ENCODE results near the gene CCR5.
A peak's percentile ranks its signal among the peaks of the same experiment; 100 is the strongest.

The CCR5 gene

GRCh38 chr3:46359733-46360493 lies 10.8 kb upstream of the CCR5 start:
- DNase-seq = peak; percentile 52

DNA sequence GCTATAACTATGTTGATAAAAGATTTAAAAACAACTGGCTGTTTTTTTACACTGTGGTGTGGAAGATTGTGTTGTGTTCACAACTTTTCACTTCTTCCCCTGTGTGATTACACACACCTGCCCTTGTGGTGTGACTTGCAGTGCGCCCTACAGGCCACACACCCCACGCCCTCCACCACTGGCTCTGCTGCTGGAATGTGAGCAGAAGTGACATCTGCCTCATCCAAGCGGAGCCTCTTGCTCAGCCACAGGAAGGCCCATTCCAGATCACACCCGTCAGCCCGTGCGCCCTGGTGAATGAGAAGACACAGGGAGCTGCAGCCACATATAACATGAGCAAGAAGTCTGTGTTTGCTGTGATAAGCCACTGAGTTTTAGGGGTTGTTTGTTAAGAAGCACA lies 9.8 kb upstream of the CCR5 start:
- no peak for DNase-seq

GRCh38 chr3:46361408-46362283 lies 9.1 kb upstream of the CCR5 start:
- DNase-seq = no peak

DNA sequence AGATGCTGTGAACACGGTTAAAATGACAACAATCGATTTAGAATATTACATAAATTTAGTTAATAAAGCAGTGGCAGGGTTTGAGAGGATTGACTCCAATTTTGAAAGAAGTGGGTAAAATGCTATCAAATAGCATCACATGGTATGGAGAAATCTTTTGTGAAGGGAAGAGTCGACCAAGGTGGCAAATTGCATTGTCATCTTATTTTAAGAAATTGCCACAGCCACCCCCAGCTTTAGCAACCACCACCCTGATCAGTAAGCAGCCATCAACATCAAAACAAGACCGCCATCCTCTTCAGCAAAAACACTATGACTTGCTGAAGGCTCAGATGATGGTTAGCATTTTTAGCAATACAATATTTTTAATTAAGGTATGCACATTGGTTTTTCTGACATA lies 5.7 kb upstream of the CCR5 start:
- DNase-seq = no peak

DNA sequence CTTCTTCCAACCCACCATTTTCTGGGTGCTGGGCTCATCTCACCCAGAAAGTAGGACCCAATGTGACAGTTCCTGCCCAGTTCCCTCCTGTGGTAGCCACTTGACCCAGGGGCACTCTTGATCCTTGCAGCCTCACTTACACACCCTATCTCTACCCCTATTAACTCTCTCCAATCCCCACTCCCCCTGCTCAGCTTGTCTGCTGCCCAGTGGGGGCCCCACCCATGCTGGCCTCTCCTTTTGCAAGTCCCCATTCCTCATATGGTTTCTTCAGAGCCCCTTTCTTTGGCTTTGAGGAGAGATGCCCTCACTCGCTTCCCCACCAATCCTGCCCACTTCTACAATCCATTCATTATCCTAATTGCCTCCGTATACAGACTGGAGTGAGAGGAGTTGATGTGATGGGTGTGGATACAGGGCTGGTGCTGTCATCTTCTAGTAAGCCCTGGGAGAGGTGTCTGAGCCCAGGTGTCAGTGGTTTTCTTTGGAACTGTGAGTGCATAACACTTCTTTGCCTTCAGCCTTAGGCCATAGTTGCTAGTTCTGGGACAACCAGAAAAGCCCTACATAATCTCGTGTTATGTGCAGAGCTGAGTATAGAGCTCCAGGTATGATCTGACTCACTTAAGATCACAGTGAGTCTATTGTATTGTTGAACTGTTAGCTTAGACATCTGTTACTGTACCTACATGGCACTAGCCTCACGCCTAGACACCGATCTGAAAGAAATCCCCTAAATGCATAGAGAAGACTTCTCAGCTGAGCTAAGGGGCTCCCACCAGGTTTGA lies 4.8 kb upstream of the CCR5 start:
- DNase-seq = no peak

DNA sequence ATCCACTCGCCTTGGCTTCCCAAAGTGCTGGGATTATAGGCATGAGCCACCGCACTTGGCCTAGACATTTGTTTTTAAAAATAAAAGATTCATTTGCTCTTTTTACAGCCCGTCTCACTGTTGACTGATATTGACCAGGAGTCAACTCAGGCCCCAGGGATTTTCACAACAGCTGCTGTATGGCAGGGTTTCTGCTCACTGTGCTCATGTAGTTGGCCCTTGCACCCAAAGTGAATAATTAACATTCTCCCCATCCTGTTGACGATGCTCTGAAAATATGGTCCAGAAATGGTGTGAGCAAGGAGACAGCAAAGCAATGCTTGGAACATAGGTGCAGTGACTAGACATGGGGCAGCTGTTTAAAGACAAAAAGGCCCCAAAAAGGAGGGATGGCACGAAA lies 2.9 kb upstream of the CCR5 start:
- DNase-seq = no peak

DNA sequence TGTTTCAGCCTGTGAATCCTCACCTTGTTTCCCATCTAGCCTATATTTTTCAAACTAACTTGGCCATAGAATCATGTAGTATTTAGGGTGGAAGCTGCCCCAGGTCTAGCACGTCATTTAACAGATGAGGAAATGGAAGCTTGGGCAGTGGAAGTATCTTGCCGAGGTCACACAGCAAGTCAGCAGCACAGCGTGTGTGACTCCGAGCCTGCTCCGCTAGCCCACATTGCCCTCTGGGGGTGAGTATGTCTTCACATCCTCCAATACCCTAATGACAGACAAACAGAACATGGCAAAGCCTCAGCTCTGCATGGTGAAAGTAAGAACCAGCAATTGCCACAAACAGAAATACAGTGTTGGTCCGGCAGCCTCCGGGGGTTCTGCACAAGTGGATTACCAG lies 2.2 kb upstream of the CCR5 start:
- DNase-seq = no peak

- no peak for DNase-seq
Observed at GRCh38 chr3:46369151-46369550, 1.6 kb upstream of the CCR5 start.

DNA sequence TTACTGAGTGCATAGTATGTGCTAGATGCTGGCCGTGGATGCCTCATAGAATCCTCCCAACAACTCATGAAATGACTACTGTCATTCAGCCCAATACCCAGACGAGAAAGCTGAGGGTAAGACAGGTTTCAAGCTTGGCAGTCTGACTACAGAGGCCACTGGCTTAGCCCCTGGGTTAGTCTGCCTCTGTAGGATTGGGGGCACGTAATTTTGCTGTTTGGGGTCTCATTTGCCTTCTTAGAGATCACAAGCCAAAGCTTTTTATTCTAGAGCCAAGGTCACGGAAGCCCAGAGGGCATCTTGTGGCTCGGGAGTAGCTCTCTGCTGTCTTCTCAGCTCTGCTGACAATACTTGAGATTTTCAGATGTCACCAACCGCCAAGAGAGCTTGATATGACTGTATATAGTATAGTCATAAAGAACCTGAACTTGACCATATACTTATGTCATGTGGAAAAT lies 1.0 kb upstream of the CCR5 start:
- DNase-seq = no peak

DNA sequence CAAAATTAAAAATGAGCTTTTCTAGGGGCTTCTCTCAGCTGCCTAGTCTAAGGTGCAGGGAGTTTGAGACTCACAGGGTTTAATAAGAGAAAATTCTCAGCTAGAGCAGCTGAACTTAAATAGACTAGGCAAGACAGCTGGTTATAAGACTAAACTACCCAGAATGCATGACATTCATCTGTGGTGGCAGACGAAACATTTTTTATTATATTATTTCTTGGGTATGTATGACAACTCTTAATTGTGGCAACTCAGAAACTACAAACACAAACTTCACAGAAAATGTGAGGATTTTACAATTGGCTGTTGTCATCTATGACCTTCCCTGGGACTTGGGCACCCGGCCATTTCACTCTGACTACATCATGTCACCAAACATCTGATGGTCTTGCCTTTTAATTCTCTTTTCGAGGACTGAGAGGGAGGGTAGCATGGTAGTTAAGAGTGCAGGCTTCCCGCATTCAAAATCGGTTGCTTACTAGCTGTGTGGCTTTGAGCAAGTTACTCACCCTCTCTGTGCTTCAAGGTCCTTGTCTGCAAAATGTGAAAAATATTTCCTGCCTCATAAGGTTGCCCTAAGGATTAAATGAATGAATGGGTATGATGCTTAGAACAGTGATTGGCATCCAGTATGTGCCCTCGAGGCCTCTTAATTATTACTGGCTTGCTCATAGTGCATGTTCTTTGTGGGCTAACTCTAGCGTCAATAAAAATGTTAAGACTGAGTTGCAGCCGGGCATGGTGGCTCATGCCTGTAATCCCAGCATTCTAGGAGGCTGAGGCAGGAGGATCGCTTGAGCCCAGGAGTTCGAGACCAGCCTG lies 984 bp downstream of the CCR5 start:
- DNase-seq = no peak

- DNase-seq = no peak
Observed at GRCh38 chr3:46372492-46373359, 2.0 kb downstream of the CCR5 start.

- DNase-seq = no peak
Observed at GRCh38 chr3:46374755-46375154, 4.0 kb downstream of the CCR5 start.

GRCh38 chr3:46375218-46375617 lies 4.5 kb downstream of the CCR5 start:
- no peak for DNase-seq

DNA sequence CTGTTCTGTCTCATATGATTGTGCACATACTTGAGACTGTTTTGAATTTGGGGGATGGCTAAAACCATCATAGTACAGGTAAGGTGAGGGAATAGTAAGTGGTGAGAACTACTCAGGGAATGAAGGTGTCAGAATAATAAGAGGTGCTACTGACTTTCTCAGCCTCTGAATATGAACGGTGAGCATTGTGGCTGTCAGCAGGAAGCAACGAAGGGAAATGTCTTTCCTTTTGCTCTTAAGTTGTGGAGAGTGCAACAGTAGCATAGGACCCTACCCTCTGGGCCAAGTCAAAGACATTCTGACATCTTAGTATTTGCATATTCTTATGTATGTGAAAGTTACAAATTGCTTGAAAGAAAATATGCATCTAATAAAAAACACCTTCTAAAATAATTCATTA lies 5.1 kb downstream of the CCR5 start:
- DNase-seq = no peak

GRCh38 chr3:46378426-46378942 lies 7.7 kb downstream of the CCR5 start:
- DNase-seq = no peak

DNA sequence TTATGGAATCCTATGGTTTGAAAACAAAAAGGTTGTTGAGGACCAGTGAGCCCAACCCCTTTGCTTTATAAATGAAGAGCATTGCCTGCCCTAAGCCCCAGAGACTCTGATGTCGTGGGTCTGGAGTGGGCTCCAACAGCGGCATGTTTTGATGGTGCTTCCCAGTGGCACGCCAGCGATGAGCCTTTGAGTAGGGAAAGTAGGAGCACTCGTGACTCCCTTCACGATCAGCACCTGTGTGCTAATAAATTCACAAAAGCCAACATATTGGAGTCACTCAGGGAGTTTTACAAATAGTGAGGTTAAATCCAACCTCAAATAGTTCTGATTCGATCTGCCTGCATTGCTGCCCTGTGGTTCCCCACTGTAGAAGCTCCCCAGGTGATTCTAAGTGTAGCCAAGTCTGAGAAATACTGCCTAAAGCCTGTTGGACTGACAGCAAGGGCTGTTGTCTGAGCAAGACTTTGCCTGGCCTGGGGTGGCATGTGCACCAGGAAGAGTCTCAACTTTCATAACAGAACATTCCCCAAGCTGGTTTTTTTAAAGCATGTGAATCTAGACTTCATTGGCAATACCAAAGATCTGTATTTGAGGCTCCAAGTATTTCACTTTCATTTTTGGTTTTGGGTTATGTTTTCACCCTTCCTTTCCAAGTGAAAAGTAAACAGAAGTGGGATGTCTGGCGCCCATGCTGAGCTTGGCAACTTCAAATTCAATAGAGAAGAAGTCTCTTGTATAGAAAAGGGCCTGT lies 9.9 kb downstream of the CCR5 start:
- no peak for DNase-seq

DNA sequence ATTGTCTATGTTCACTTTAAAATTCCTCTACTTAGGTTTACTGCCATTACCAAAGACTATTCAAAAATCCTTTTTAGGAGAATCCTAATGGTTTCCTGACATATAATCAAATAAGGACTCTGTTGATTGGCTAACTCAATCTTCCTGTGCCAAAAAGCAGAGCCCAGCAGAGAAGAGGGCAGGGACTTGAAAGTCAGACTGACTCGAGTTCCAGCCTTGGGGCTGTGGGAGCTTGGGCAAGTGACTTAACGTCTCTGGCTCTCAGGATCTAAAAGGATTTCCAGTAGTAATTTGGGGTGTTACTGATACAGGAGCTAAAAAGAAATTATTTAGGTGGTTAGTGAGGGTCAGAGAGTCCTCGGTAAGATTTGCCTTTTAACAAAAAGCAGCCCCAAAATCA lies 10.9 kb downstream of the CCR5 start:
- DNase-seq = no peak

GRCh38 chr3:46383211-46383950 lies 12.6 kb downstream of the CCR5 start:
- no peak for DNase-seq

DNA sequence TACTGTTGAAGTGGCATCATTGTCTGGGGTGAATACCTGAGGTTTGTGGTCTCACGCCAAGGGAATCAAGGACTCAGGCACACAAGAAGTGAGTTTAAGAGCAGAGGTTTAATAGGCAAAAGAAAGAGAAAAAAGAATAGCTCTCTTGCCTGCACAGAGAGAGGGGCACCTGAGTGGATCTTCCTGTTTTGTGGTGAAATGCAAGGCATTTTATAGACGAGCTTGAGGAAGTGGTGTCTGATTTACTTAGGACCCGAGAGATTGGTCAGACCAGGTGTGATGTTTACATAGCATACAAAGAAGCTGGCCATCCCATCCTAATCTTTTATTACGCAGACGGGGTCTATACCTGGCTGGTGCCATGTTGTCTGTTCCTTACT lies 13.2 kb downstream of the CCR5 start:
- no peak for DNase-seq

GRCh38 chr3:46386205-46386604 lies 15.5 kb downstream of the CCR5 start:
- DNase-seq = no peak
